ACHN (cell line): ENCODE measurements around the gene MBD1.
"Not testable (repeated sequence)": the region's sequence is repeated elsewhere in the genome, so short reads cannot be mapped to it uniquely, and the experiment has no call there.

ENCODE experiments used
- DNase-seq: peaks from one replicate; pipeline ENCODE4 v3.0.0-alpha.2; 2015
- in situ Hi-C: cut with HindIII; loops from 2 replicates; pipeline ENCODE4 v1.10.0; 2017; ENCODE audit warnings: low sequenced_read_pairs, low pct_ligation_motif_present, low pct_unique_long_range_greater_than_20kb

The MBD1 gene

DNA sequence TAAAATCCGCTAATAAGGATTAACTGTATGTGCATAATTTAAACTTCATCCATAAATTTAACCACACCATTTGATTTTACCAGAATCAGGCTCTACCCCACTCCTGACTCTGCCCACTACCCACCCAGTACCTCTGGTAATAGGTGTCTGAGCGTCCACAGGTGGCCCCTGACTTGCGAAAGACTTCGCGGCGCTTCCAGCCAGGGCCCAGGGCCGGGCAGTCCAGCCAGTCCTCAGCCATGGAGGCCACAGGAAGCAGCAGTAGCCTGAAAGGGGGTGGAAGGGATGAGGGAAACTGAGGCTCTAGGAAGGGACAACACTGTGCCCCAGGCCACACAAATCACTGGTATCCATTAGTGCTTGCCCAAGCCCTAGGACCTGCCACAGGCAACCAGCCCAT is 1.6 kb downstream of the MBD1 start:
- in situ Hi-C loops: no loop called here
- DNase-seq: no peak

DNA sequence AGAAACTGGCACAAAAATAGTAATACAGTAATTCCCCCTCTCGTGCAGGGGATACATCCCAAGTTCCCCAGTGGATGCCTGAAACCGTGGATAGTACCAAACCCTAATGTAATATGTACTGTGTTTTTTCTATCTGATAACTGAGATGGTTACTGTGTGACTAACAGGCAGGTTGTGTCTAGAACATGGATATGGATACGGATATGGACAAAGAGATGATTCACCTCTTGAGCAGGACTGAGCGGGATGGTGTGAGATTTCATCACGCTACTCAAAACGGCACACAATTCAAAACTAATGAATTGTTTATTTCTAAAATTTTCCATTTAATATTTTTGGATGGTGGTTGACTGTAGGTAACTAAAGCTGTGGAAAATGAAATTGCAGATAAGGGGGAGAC is 3.4 kb downstream of the MBD1 start:
- in situ Hi-C loops: no loop called here
- DNase-seq: no peak

DNA sequence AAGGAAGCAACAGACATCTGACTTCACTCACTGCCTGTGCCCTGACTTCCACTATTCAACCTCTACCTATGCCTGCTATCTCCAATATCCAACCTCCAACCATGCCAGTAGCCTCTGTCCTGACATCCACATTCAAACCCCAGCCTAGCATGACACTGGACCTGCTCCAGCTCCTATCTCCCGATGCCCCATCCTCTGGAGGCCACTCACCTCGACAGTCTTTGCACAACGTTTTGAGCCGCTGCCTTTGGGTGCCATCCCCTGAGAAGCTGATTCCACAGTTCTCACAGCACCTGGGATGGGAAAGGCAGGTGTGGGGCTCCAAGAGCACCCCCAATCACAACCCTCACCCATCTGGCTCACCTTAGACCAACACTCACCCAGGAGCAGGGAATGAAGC is 4.9 kb downstream of the MBD1 start:
- DNase-seq: no peak
- in situ Hi-C loops: no loop called here

DNA sequence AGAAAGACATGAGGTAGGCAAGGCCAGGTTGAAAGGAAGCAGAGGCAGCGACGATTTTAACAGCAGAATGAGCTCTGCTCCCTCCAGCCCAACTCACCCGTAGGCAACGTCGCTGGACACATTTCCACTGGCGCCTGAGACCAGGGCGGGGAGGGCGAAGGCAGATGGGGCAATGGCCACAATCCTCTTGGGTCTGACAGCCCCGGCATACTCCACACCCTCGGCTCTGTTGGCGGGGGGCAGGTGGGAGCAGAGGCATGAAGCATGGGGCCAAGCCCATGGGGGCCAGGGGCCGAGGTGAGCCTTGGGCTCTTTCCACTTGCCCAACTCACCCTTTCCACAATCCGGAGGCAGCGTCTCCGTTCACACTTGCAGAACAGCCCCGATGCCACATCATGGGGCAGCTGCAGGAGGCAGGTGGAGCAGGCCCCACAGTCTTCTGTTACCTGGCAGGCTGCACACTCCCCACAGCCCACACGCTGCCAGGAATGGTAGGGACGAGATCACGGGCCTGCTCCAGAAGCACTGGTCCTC is 5.8 kb downstream of the MBD1 start:
- in situ Hi-C loops: no loop called here
- DNase-seq: no peak

DNA sequence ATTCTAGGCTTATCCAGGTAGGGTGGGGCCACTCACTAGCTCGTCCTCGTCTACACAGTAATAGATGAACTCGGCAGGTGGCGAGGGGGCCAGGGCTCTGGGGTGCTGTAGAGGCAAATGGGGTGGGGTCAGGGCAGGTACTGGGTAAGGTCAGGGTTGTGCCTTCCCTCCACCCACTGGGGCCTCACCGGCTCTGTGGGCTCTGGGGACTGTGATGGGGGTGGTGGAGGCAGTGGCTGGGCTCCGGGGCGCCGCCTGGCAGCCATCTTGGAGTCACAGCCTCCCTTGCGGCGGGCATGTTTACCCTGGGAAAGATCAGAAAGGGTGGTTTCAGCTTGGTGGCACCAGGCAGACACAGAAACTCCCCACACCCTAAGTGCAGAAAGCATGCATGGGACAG is 6.4 kb downstream of the MBD1 start:
- in situ Hi-C loops: no loop called here
- DNase-seq: no peak

DNA sequence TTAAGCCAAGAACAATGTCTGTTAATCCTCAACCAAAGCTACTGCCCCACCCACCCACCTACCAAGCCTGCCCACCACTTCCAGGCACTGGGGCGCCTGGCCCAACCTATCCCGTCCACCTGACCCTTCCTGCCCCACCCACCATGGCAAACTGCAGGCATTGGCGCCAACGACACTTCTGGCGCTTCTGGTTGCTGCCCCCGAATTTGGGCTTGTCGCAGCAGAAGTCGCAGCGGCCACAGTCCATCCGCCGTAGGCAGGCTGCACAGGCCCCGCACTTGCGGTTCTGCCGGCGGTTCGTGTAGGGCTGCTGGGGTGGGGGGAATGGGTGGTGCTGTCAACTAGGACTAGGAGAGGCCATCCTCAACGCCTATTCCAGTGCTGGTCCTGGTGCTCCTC is 7.3 kb downstream of the MBD1 start:
- no peak for DNase-seq
- in situ Hi-C loops: no loop called here

GRCh38 chr18:50273203-50274043 is 7.9 kb downstream of the MBD1 start:
- no peak for DNase-seq
- in situ Hi-C loops: no loop called here

DNA sequence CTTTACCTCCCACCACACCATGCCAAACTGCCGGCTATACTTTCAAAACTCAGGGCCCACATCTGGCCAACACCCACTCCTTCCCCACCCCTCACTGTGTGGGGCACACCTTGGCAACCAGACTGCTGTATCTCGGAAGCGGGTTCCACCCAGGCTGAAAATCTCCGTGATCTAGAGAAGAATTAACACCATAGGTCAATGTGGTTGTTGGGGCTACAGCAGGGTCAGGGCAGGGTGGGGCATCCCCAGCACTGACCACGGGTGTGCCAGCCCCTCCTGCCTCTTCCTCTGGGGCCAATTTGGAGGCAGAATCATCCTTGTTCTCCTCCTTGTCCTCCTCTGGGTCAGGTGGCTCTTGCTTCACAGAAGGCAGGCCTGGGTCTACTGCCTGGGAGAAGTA is 8.8 kb downstream of the MBD1 start:
- DNase-seq: no peak
- in situ Hi-C loops: no loop called here

- in situ Hi-C loops: no loop called here
- no peak for DNase-seq
Measured at GRCh38 chr18:50268022-50268747, 13.1 kb downstream of the MBD1 start.

GRCh38 chr18:50266248-50266704 is 15.0 kb downstream of the MBD1 start, which contains the start of gene CFAP53:
TSS of gene CFAP53 (minus strand) at chr18:50266495. CDS start at chr18:50266404, 91 bp downstream.
- in situ Hi-C loops: no loop called here
- DNase-seq: peak; percentile 87

DNA sequence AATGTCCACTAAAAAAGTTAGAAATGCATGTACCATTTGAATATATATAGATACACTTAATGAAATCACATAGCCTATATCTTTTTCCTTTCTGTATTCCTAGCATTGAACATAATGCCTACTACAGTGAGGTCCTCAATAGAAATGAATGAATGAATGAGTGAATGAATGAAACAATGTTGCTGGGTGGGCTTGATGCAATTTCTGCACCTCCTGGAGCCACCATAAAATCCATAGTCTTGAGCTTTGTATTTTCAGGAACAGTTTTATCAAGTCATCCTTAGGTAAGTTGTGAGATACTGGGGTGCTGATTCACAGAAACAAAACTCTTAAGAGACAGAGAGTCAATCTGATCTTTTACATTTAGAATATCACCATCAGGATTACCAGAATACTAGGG is 18.3 kb downstream of the MBD1 start:
- DNase-seq: no peak
- in situ Hi-C loops: no loop called here

DNA sequence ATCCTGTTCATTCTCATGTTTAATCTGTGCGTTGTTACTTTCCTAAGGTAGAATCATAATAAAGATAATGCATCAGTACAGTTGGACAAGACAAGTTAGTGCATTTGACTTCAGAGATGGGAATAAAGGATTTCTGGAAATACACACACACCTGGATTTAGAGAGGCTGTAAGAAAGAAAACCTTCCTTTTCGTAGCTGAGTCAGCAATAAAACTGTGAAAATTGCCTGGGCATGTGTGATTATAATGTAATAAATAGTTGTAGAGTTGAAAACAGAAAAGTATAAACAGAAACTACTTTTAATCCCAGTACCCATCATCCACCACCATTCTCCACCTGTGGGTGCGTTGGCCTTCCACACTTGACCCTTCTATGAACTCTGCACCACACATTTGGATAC is 30.4 kb downstream of the MBD1 start:
- in situ Hi-C loops: no loop called here
- no peak for DNase-seq

GRCh38 chr18:50249576-50249975 is 31.7 kb downstream of the MBD1 start:
- in situ Hi-C loops: no loop called here
- no peak for DNase-seq

DNA sequence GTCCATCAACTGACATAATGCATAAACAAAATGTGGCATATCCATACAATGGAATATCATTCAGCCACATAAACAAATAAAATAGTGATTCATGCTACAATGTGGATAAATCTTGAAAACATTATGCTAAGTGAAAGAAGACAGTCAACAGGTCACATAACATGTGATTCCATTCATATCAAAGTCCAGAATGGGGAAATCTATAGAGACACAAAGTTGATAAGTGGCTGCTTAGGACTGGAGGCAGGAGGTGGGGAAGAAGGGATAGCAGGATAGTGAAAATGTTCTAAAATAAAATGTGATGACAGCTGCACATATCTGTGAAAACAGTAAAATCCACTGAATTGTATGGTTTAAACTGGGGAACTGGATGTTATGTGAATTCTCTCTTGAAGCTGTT is 33.8 kb downstream of the MBD1 start:
- in situ Hi-C loops: no loop called here
- no peak for DNase-seq

DNA sequence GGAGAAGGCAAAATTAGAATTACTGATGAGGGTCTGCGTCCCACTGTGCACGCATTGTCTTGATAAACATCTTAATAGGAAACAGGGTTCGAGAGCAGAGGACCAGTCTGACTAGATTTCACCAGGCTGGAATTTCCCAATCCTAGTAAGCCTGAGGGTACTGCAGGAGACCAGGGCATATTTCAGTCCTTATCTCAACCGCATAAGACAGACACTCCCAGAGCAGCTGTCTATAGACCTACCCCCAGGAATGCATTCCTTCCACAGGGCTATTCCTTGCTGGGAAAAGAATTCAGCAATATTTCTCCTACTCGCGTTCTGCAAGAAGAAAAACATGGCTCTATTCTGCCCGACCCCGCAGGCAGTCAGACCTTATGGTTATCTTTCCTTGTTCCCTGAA is 39.6 kb downstream of the MBD1 start:
- DNase-seq, in situ Hi-C loops: not testable (repeated sequence)

GRCh38 chr18:50240080-50240563 is 41.2 kb downstream of the MBD1 start:
- in situ Hi-C loops: no loop called here
- DNase-seq: peak; percentile 2

- in situ Hi-C loops: no loop called here
- no peak for DNase-seq
Measured at GRCh38 chr18:50232419-50232818, 48.9 kb downstream of the MBD1 start.

DNA sequence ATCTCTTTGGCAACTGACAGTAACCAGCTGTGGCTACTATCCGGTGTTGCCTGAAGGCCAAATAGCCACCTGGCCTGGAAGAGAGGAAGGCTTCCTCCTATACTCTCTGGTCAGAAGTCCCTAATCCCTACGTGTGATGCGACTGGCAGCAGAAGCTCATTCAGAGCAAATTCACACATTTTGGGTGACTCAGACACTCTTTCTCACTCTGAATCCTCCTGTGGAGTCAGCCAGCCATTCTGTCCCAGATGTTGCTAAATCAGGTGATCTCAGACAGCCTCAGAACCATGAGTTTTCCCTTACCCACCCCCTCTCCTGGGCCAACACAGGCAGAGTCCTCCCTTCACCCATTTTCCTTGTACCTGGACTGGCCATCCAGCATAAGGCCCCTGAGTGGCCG is 49.7 kb downstream of the MBD1 start:
- in situ Hi-C loops: no loop called here
- DNase-seq: no peak

DNA sequence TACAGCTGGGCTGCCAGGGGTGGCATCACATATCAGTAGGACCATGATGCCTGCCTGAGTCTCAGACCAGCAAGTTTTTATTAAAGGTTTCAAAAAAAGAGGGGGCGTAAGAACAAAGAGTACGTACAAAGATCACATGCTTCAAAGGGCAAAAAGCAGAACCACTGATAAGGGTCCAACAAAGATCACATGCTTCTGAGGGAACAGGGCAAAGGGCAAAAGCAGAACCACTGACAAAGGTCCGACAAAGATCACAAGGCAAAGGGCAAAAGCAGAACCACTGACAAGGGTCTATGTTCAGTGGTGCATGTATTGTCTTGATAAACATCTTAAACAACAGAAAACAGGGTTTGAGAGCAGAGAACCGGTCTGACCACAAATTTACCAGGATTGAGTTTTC is 61.1 kb downstream of the MBD1 start:
- in situ Hi-C loops, DNase-seq: not testable (repeated sequence)
